Measurements from ENCODE around the gene RTCA.

DNA sequence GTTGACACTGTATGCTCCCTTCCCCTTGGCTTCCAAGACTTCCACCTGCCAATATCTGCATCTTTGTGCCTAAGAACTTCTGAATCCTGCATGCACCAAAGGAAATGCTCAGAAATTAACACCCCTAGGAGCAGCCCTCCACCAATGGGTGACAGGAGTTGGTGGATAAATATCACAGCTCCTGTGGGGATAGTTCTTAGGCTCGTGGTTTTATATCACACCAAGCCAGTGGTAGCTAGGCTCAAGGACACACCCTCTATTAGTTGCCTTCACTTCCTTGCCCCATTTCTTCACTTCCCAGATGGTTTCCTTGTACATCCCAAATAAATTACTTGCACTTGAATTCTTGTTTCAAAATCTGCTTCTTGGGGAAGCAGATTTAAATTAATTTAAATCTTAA lies 69.4 kb downstream of the RTCA start:
- TF ChIP-seq, protein P1, sequence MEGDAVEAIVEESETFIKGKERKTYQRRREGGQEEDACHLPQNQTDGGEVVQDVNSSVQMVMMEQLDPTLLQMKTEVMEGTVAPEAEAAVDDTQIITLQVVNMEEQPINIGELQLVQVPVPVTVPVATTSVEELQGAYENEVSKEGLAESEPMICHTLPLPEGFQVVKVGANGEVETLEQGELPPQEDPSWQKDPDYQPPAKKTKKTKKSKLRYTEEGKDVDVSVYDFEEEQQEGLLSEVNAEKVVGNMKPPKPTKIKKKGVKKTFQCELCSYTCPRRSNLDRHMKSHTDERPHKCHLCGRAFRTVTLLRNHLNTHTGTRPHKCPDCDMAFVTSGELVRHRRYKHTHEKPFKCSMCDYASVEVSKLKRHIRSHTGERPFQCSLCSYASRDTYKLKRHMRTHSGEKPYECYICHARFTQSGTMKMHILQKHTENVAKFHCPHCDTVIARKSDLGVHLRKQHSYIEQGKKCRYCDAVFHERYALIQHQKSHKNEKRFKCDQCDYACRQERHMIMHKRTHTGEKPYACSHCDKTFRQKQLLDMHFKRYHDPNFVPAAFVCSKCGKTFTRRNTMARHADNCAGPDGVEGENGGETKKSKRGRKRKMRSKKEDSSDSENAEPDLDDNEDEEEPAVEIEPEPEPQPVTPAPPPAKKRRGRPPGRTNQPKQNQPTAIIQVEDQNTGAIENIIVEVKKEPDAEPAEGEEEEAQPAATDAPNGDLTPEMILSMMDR (IDR thresholded peaks at IDR 0.05) = no peak
- no peak for TF ChIP-seq POLR2A (IDR thresholded peaks at IDR 0.05)

Measured in adrenal gland (tissue), 5 donors.